GM12864 (cell line): ENCODE measurements around the gene CD33.

ENCODE experiments used
- DNase-seq: peaks from one replicate; pipeline ENCODE4 v3.0.0-alpha.2; 2011; ENCODE audit warnings: low read depth
- H3K4me3 ChIP-seq: 2 replicates; pipeline ENCODE4 v1.5.1; 2011; ENCODE audit warnings: mild to moderate bottlenecking, low read depth, low read length, control low read depth
- CTCF ChIP-seq: IDR thresholded peaks from 2 replicates; pipeline ENCODE4 v1.5.1; 2011; ENCODE audit warnings: low read depth, mild to moderate bottlenecking, moderate library complexity, low read length, control low read depth, inconsistent platforms; ENCODE audit errors: missing control alignments

The CD33 gene

GRCh38 chr19:51277112-51277511 lies 52.2 kb downstream of the CD33 start:
- DNase-seq, result no peak
- TF ChIP-seq CTCF, result no peak
- H3K4me3 ChIP-seq, result no peak overlapping the region

- no peak for TF ChIP-seq CTCF
- H3K4me3 ChIP-seq, result no peak overlapping the region
- DNase-seq, result no peak
Measured at GRCh38 chr19:51282335-51282734, 57.5 kb downstream of the CD33 start.

GRCh38 chr19:51285682-51286081 lies 60.8 kb downstream of the CD33 start:
- no peak for DNase-seq
- no peak for TF ChIP-seq CTCF
- no peak overlapping the region for H3K4me3 ChIP-seq
